ENCODE measurements around the gene NFIC.
"Not testable (repeated sequence)": the region's sequence is repeated elsewhere in the genome, so short reads cannot be mapped to it uniquely, and the experiment has no call there.

Gene NFIC

DNA sequence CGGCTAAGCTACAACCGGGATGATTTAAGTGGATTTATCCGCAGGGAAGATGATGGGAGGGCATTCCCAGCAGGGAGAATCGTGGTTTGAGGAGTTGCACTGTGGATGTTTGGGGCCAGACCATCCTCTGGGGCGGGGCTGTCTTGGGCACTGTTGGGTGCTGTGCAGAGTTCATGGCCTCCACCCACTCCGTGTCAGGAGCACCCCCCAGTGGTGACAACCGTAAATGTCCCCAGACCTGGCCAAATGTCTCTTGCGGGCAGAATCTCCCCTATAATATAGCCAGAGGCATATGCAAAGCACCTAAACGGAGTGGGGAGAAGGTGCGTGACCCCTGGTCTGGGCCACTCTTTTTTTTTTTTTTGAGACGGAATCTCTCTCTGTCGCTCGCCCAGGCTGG is 73.7 kb downstream of the NFIC start:
- Histone ChIP-seq H3K27me3 (ENCODE audit: insufficient read depth, low read length) (no peaks in the 10 kb centered on the region), H3K36me3 (ENCODE audit: insufficient read depth, low read length) (no peaks in the 10 kb centered on the region), H3K4me3 (ENCODE audit: low read length) (no peak overlapping the region), H3K9ac (ENCODE audit: low read depth, low read length) (no peak overlapping the region), H3K4me1 (ENCODE audit: insufficient read depth, low read length) (peaks cover 12% of the 10 kb centered on the region), H3K27ac (ENCODE audit: low read depth, low read length) (no peak overlapping the region), H3K9me3 (ENCODE audit: insufficient read depth, low read depth, low read length) (no peaks in the 10 kb centered on the region)
- 55% methylated on average over 13 of the region's 13 CpGs for WGBS

DNA sequence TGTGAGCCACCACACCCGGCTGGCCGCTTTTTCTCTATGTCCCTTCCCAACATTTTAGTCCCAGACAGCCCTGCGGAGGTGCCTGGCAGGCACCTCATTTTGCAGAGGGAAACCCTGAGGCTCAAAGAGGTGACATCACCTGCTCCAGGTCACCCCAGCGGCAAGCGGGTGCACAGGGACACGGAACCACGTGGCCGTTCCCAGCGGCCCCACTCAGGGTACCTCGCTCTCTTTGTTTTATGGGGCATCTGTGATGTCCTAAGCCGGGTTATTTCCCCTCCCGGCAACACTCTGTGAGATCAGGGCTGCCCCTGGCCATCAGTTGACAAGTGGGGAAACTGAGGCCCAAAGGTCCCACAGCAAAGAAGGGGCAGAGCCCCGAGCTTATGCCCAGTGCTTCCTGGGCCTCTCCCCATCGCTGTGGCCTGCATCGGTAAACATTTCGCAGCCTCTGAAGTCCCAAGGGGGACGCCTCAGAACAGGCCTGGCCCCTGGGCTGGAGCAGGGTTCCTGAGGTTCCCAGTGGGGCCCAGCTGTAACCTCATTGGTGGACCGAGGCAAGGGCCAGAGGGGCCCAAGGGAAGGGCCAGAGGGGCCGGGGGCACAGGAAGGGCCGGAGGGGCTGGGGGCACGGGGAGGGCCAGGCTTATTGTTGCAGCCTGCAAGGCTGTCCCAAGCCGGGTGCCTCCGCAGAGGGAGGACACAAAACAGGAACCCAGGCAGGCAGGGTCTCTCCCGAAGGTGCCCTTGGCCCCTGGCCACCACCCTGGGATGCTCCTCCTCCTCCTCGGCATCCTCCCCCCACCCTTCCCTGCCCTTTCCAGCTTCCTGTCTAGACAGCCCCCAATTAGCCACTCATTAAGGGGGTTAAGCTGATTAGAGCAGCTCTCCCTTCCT is 75.0 kb downstream of the NFIC start:
- H3K36me3 ChIP-seq (ENCODE audit: insufficient read depth, low read length), result no peaks in the 10 kb centered on the region
- 88% methylated on average over 25 of the region's 25 CpGs for WGBS

DNA sequence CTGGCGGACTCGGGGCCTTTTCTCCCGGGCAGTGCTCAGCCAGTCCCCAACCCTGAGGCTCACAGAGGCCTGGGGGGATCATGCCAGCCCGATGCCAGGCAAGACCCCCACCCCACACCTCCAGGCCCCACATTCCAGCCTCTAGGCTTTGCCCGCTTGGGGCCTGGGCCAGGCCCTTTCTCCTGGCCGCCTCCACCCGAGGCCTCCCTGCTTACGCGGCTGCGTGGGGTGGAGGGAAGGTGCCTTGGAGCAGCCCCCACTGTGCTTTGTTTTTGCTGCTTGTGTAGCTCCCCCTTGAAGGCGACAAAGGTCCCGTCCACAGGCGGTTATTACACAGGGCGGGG is 75.6 kb downstream of the NFIC start:
- Histone ChIP-seq H3K9ac (ENCODE audit: low read depth, low read length) (no peak overlapping the region), H3K9me3 (ENCODE audit: insufficient read depth, low read depth, low read length) (no peaks in the 10 kb centered on the region), H3K4me1 (ENCODE audit: insufficient read depth, low read length) (peaks cover 12% of the 10 kb centered on the region), H3K36me3 (ENCODE audit: insufficient read depth, low read length) (no peaks in the 10 kb centered on the region), H3K27me3 (ENCODE audit: insufficient read depth, low read length) (no peaks in the 10 kb centered on the region), H3K27ac (ENCODE audit: low read depth, low read length) (no peak overlapping the region), H3K4me3 (ENCODE audit: low read length) (no peak overlapping the region)
- WGBS, result 82% methylated on average over 14 of the region's 14 CpGs

More for the DNA sequence above, 75.0 kb downstream of the NFIC start:
- Histone ChIP-seq H3K27me3 (ENCODE audit: insufficient read depth, low read length) (no peaks in the 10 kb centered on the region), H3K27ac (ENCODE audit: low read depth, low read length) (no peak overlapping the region), H3K9ac (ENCODE audit: low read depth, low read length) (no peak overlapping the region), H3K4me3 (ENCODE audit: low read length) (no peak overlapping the region), H3K9me3 (ENCODE audit: insufficient read depth, low read depth, low read length) (no peaks in the 10 kb centered on the region), H3K4me1 (ENCODE audit: insufficient read depth, low read length) (peaks cover 12% of the 10 kb centered on the region)

DNA sequence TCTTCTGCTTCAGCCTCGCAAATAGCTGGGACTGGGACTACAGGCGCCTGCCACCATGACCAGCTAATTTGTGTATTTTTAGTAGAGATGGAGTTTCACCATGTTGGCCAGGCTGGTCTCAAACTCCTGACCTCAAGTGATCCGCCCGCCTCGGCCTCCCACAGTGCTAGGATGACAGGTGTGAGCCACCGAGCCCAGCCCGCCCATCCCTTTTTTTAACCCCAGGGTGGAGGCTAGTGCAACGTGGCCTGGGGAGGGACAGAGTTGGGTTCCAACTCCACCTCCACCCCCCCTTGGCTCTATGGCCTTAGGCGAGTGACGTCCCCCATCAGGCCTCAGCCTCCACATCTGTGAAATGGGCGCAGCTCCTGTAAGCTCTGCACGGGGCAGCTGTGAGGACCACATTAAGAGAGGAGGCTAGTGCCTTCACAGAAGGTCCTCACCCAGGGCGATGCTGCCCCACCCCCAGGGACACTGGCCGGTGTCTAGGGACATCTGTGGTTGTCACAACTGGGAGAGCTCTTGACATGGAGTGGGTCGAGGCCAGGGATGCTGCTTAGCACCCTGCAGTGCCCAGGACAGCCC is 76.2 kb downstream of the NFIC start:
- no peak overlapping the region for H3K9ac ChIP-seq (ENCODE audit: low read depth, low read length)
- no peaks in the 10 kb centered on the region for H3K27me3 ChIP-seq (ENCODE audit: insufficient read depth, low read length)
- 79% methylated on average over 15 of the region's 15 CpGs for WGBS
- no peak overlapping the region for H3K4me3 ChIP-seq (ENCODE audit: low read length)
- H3K4me1 ChIP-seq (ENCODE audit: insufficient read depth, low read length), result peaks cover 12% of the 10 kb centered on the region
- H3K36me3 ChIP-seq (ENCODE audit: insufficient read depth, low read length), result no peaks in the 10 kb centered on the region
- H3K9me3 ChIP-seq (ENCODE audit: insufficient read depth, low read depth, low read length), result no peaks in the 10 kb centered on the region
- H3K27ac ChIP-seq (ENCODE audit: low read depth, low read length), result no peak overlapping the region

DNA sequence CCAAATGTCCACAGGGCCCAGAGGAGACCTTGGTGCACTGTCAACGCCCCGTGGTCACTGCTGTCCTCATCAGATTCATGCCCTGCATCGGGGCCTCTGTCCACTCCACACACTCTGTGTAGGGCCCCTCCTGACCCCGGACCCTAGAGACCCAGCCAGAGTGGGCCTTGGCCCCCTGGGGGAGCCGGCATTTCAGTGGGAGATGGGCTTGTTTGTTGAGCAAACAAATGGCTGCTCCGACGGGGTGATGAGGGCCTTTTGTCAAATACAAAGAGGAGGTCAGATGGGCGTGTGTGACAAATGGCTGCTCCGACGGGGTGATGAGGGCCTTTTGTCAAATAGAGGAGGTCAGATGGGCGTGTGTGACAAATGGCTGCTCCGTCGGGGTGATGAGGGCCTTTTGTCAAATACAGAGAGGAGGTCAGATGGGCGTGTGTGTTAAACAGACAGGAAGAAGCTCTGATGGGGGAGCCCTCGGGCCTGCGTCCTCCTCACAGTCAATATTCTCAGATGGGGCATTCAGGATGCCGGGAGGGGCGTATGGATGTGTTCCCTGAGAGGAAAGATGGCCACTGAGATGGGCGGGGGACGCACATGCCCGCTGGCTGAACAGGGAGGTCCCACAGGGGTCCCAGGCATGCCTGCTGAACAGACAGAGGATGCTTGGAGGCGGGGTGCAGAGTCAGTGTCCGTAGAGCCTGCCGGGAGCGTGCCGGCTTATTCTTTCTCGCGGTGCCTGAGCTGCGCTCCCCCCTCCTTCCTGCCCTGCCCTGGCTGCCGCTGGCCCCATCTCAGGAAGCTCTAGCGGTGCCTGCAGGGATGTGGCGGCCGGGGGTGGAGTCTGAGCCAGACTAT is 77.7 kb downstream of the NFIC start:
- peaks cover 12% of the 10 kb centered on the region for H3K4me1 ChIP-seq (ENCODE audit: insufficient read depth, low read length)
- peak overlapping the region; percentile 12 for H3K4me3 ChIP-seq (ENCODE audit: low read length)
- 20% methylated on average over 33 of the region's 33 CpGs for WGBS
- H3K27me3 ChIP-seq (ENCODE audit: insufficient read depth, low read length), result no peaks in the 10 kb centered on the region
- H3K9ac ChIP-seq (ENCODE audit: low read depth, low read length), result peak overlapping the region; percentile 13; the same call in 1 of the 2 replicates
- H3K27ac ChIP-seq (ENCODE audit: low read depth, low read length), result peak overlapping the region; percentile 45; the same call in 1 of the 2 replicates
- H3K36me3 ChIP-seq (ENCODE audit: insufficient read depth, low read length), result no peaks in the 10 kb centered on the region
- no peaks in the 10 kb centered on the region for H3K9me3 ChIP-seq (ENCODE audit: insufficient read depth, low read depth, low read length)

DNA sequence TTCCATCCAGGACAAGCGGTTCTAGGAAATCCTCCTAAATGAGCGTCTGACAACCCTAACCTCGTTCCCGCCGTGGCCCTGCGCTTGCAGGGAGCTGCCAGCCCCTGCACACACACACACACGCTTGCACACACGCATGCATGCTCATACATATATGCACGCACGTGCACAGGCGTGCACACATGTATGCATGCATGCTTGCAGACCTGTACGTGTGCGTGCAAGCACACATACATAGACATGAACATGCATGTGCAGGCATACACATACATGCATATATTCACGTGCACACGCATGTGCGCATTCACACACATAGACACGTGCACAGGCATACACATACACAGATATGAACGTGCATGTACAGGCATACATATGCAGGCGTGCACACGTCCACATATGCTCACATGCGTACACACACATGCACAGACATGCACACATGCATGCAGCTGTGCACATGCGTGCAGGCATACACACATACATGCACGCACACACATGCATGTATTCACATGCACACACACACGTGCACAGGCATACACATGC is 78.4 kb downstream of the NFIC start:
- Histone ChIP-seq H3K27ac (ENCODE audit: low read depth, low read length) (no peak overlapping the region; the same call in 1 of the 2 replicates), H3K4me3 (ENCODE audit: low read length) (no peak overlapping the region; the same call in 1 of the 2 replicates), H3K4me1 (ENCODE audit: insufficient read depth, low read length) (peaks cover 12% of the 10 kb centered on the region), H3K36me3 (ENCODE audit: insufficient read depth, low read length) (no peaks in the 10 kb centered on the region), H3K9me3 (ENCODE audit: insufficient read depth, low read depth, low read length) (no peaks in the 10 kb centered on the region), H3K27me3 (ENCODE audit: insufficient read depth, low read length) (no peaks in the 10 kb centered on the region), H3K9ac (ENCODE audit: low read depth, low read length) (no peak overlapping the region)
- WGBS, result 69% methylated on average over 24 of the region's 24 CpGs

DNA sequence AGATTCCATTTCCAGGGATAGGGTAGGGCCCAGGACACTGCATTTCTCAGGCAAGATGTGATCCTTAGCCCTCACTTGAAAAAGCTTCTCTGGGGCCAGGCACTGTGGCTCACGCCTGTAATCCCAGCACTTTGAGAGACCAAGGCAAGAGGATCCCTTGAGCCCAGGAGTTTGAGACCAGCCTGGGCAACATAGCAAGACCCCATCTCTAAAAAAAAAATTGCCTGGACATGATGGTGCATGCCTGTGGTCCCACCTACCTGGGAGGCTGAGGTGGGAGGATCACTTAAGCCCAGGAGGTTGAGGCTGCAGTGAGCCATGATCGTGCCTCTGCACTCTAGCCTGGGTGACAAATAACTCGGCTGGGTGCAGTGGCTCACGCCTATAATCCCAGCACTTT is 80.3 kb downstream of the NFIC start:
- not testable (repeated sequence) for H3K9me3 ChIP-seq (ENCODE audit: insufficient read depth, low read depth, low read length); H3K4me3 ChIP-seq (ENCODE audit: low read length); H3K27ac ChIP-seq (ENCODE audit: low read depth, low read length); H3K27me3 ChIP-seq (ENCODE audit: insufficient read depth, low read length); H3K36me3 ChIP-seq (ENCODE audit: insufficient read depth, low read length); H3K9ac ChIP-seq (ENCODE audit: low read depth, low read length)
- WGBS, result 88% methylated on average over 4 of the region's 4 CpGs
- H3K4me1 ChIP-seq (ENCODE audit: insufficient read depth, low read length), result peaks cover 12% of the 10 kb centered on the region

DNA sequence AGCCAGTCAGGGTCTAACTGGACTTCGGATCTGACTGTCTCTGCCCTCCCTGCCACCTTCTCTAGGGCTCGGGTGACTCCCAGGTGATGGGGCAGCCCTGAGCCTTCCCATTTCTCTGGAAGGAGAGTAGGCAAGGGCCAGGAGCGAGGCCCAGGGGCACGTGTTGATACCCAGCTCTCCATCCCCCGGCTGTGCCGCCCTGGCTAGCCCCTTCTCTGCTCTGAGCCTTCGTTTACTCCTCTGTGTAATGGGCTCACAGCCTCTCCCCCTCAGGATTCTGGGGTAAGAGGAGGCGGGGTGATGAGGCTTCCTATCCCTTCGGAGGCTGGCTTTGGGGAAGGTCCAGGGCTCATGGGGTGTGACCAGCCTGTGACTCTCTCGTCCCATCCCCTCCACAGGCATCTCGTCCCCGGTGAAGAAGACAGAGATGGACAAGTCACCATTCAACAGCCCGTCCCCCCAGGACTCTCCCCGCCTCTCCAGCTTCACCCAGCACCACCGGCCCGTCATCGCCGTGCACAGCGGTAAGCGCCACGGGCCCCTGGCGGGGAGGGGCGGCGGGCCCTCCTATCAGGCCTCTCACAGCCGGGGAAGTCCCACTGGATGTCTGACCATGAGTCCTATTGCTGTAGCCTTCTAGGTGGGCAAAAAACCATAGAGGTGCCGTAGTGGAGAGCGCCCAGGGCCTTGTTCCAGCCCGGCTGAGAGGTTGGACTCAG is 82.4 kb downstream of the NFIC start:
- no peaks in the 10 kb centered on the region for H3K36me3 ChIP-seq (ENCODE audit: insufficient read depth, low read length)
- peaks cover 8% of the 10 kb centered on the region for H3K4me1 ChIP-seq (ENCODE audit: insufficient read depth, low read length)
- H3K9ac ChIP-seq (ENCODE audit: low read depth, low read length), result no peak overlapping the region

DNA sequence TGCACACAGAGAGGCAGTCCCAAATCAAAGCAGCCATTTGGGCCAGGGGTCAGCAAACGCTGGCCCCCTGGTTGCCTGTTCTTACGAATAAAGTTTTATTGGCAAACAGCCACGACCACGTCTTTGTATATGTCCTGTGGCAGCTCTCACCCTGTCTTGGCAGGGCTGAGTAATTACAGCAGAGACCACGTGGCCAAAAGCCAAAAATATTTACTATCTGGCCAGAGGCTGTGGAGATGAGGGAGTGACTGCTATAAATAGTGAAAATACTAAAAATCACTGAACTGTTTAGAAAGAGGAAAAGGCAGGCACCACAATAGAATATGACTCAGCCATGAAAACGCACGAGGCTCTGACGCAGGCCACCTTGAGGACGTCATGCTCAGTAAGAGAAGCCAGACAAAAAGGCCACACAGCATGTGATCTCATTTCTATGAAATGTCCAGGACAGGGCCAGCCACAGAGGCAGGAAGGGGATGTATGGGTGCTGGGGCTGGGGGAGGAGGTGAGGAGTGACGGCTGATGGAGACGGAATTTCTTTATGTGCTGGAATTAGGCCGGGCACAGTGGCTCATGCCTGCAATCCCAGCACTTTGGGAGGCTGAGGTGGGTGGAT is 84.5 kb downstream of the NFIC start:
- Histone ChIP-seq H3K27ac (ENCODE audit: low read depth, low read length) (no peak overlapping the region), H3K27me3 (ENCODE audit: insufficient read depth, low read length) (no peaks in the 10 kb centered on the region), H3K4me1 (ENCODE audit: insufficient read depth, low read length) (no peaks in the 10 kb centered on the region), H3K36me3 (ENCODE audit: insufficient read depth, low read length) (no peaks in the 10 kb centered on the region), H3K4me3 (ENCODE audit: low read length) (no peak overlapping the region), H3K9me3 (ENCODE audit: insufficient read depth, low read depth, low read length) (no peaks in the 10 kb centered on the region), H3K9ac (ENCODE audit: low read depth, low read length) (no peak overlapping the region)
- 89% methylated on average over 12 of the region's 12 CpGs for WGBS

More for the DNA sequence above, 82.4 kb downstream of the NFIC start:
- Histone ChIP-seq H3K27ac (ENCODE audit: low read depth, low read length) (no peak overlapping the region), H3K4me3 (ENCODE audit: low read length) (no peak overlapping the region), H3K9me3 (ENCODE audit: insufficient read depth, low read depth, low read length) (no peaks in the 10 kb centered on the region), H3K27me3 (ENCODE audit: insufficient read depth, low read length) (no peaks in the 10 kb centered on the region)
- WGBS, result 89% methylated on average over 28 of the region's 28 CpGs

DNA sequence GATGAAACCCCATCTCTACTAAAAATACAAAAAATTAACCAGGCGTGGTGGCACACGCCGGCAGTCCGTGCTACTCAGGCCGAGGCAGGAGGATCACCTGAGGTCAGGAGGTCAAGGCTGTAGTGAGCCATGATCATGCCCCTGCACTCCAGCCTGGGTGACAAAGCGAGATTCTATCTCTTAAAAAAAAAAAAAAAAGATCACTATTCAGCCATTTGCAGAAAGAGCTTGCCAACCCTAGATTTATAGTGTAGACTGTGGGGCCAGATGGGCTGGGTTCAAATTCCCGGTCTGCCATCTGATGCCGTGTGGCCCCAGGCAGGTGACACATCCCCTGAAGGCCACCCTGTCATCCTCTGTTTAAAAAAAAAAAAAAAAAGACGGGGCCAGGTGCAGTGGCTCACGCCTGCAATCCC is 85.1 kb downstream of the NFIC start:
- Histone ChIP-seq H3K4me1 (ENCODE audit: insufficient read depth, low read length) (no peaks in the 10 kb centered on the region), H3K4me3 (ENCODE audit: low read length) (no peak overlapping the region), H3K9ac (ENCODE audit: low read depth, low read length) (no peak overlapping the region), H3K36me3 (ENCODE audit: insufficient read depth, low read length) (no peaks in the 10 kb centered on the region), H3K27me3 (ENCODE audit: insufficient read depth, low read length) (no peaks in the 10 kb centered on the region), H3K27ac (ENCODE audit: low read depth, low read length) (no peak overlapping the region), H3K9me3 (ENCODE audit: insufficient read depth, low read depth, low read length) (no peaks in the 10 kb centered on the region)
- 88% methylated on average over 10 of the region's 10 CpGs for WGBS
